D721Med (cell line): ENCODE measurements around the gene GRIN2B.
A peak's percentile ranks its signal among the peaks of the same experiment; 100 is the strongest.

Experiments used
- DNase-seq: peaks from one replicate; pipeline ENCODE4 v3.0.0; 2011; ENCODE audit warnings: low spot score; ENCODE audit not compliant: insufficient read length
- FAIRE-seq: peaks from 2 replicates; lab custom pipeline; 2011; peaks lifted over from hg19 to GRCh38; lab: Jason Lieb, UNC
- CTCF ChIP-seq: IDR thresholded peaks from 2 replicates; pipeline ENCODE4 v1.5.1; 2012; ENCODE audit warnings: mild to moderate bottlenecking, control low read depth; ENCODE audit not compliant: insufficient read depth; ENCODE audit errors: missing control alignments

Gene GRIN2B

GRCh38 chr12:13976028-13976584 lies 5.3 kb downstream of the GRIN2B start:
- no peak for DNase-seq
- no peak for TF ChIP-seq CTCF
- no peak for FAIRE-seq

GRCh38 chr12:13973996-13974395 lies 7.4 kb downstream of the GRIN2B start:
- no peak for DNase-seq
- FAIRE-seq = no peak
- TF ChIP-seq CTCF = no peak

- FAIRE-seq (no peak), DNase-seq (no peak)
- no peak for TF ChIP-seq CTCF
Measured at GRCh38 chr12:13970803-13971202, 10.6 kb downstream of the GRIN2B start.

GRCh38 chr12:13968281-13968680 lies 13.1 kb downstream of the GRIN2B start:
- no peak for FAIRE-seq
- TF ChIP-seq CTCF = no peak
- DNase-seq = no peak

GRCh38 chr12:13964666-13965065 lies 16.7 kb downstream of the GRIN2B start:
- no peak for TF ChIP-seq CTCF
- DNase-seq (no peak), FAIRE-seq (no peak)

- TF ChIP-seq CTCF = peak; percentile 52
- DNase-seq = no peak
- FAIRE-seq = no peak
Measured at GRCh38 chr12:13962699-13963098, 18.7 kb downstream of the GRIN2B start.

GRCh38 chr12:13961971-13962370 lies 19.4 kb downstream of the GRIN2B start:
- TF ChIP-seq CTCF = no peak
- FAIRE-seq (no peak), DNase-seq (no peak)
